ENCODE measurements around the gene DUSP3.

DUSP3 gene

DNA sequence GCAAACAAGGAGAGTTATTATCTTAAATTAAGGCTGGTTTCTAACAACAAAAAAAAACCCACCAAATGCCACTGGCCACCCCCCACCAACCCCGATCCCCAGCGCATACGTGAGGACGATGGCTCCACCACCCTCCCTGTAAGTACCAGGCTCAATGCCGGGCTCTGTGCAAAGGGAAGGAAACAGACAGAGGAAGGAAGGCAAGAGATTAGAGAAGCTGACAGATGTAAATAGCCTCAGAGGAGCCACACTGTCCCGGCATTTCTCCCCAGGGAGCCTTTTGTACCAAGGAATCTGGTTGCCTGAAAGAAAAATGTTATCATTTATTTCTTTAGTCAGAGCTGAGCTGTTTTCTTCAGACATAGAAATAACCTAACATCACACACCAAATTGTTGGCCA, 33.2 kb downstream of the DUSP3 start:
- Histone ChIP-seq H3K27me3 (ENCODE audit: control insufficient read depth, insufficient read depth, low read length) (no peaks in the 10 kb centered on the region), H3K4me3 (ENCODE audit: low read depth, low read length) (no peak overlapping the region), H3K9me3 (ENCODE audit: control insufficient read depth, insufficient read depth, low read length) (no peaks in the 10 kb centered on the region), H3K9ac (ENCODE audit: low read depth, low read length) (no peak overlapping the region), H3K4me1 (ENCODE audit: control insufficient read depth, insufficient read depth, low read length) (peaks cover 3% of the 10 kb centered on the region), H3K36me3 (ENCODE audit: control insufficient read depth, insufficient read depth, low read length) (no peaks in the 10 kb centered on the region)

- no peaks in the 10 kb centered on the region for H3K9me3 ChIP-seq (ENCODE audit: control insufficient read depth, insufficient read depth, low read length)
- H3K36me3 ChIP-seq (ENCODE audit: control insufficient read depth, insufficient read depth, low read length) = no peaks in the 10 kb centered on the region
- peaks cover 3% of the 10 kb centered on the region for H3K4me1 ChIP-seq (ENCODE audit: control insufficient read depth, insufficient read depth, low read length)
- H3K9ac ChIP-seq (ENCODE audit: low read depth, low read length) = no peak overlapping the region
- no peaks in the 10 kb centered on the region for H3K27me3 ChIP-seq (ENCODE audit: control insufficient read depth, insufficient read depth, low read length)
- no peak overlapping the region for H3K4me3 ChIP-seq (ENCODE audit: low read depth, low read length)
Measured at GRCh38 chr17:43741636-43742035, 37.1 kb downstream of the DUSP3 start.

DNA sequence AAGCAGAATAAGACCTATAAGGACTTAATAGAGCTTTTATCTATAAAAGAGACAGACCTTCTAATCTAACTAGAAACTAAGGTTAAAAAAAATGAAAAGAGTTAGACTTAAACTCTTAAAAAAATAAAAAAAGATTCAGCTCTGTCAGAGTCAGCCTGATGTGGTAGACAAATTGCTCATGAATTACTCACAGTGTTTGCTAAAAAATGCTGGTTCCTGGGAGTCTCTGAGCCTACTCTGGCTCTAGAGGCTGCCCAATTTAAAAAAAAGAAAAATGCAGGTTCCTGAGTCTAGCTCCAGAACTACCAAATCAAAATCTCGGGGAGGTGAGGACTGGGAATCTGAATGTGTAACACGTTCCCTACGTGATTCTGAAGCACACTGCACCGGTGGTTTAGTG, 38.2 kb downstream of the DUSP3 start:
- Histone ChIP-seq H3K9ac (ENCODE audit: low read depth, low read length) (no peak overlapping the region), H3K9me3 (ENCODE audit: control insufficient read depth, insufficient read depth, low read length) (no peaks in the 10 kb centered on the region), H3K4me1 (ENCODE audit: control insufficient read depth, insufficient read depth, low read length) (no peaks in the 10 kb centered on the region), H3K36me3 (ENCODE audit: control insufficient read depth, insufficient read depth, low read length) (no peaks in the 10 kb centered on the region), H3K4me3 (ENCODE audit: low read depth, low read length) (no peak overlapping the region), H3K27me3 (ENCODE audit: control insufficient read depth, insufficient read depth, low read length) (no peaks in the 10 kb centered on the region)

DNA sequence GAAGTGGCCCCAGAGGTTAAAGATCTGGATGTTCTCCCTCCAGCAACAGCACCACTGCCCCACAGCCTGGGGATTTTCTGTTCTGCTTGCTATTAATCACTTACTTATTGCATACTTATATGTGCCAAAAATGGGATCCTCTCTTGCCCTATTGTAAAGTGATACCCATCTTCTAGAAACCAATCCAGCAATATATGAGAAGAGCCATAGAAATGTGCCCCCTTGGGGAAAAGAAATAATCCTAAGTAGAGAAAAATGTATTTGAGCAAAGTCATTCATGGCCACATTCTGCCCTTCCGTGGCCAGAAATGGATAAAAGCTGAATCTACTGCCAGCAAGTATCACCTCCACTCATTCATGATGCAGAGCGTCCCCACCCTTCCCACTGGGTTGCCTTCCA, 41.1 kb downstream of the DUSP3 start:
- Histone ChIP-seq H3K4me3 (ENCODE audit: low read depth, low read length) (no peak overlapping the region), H3K4me1 (ENCODE audit: control insufficient read depth, insufficient read depth, low read length) (peaks cover 2% of the 10 kb centered on the region), H3K36me3 (ENCODE audit: control insufficient read depth, insufficient read depth, low read length) (no peaks in the 10 kb centered on the region), H3K9me3 (ENCODE audit: control insufficient read depth, insufficient read depth, low read length) (peaks cover 6% of the 10 kb centered on the region), H3K27me3 (ENCODE audit: control insufficient read depth, insufficient read depth, low read length) (no peaks in the 10 kb centered on the region), H3K9ac (ENCODE audit: low read depth, low read length) (no peak overlapping the region)

- Histone ChIP-seq H3K9me3 (ENCODE audit: control insufficient read depth, insufficient read depth, low read length) (peaks cover 8% of the 10 kb centered on the region), H3K4me1 (ENCODE audit: control insufficient read depth, insufficient read depth, low read length) (peaks cover 2% of the 10 kb centered on the region), H3K36me3 (ENCODE audit: control insufficient read depth, insufficient read depth, low read length) (no peaks in the 10 kb centered on the region), H3K9ac (ENCODE audit: low read depth, low read length) (no peak overlapping the region), H3K4me3 (ENCODE audit: low read depth, low read length) (no peak overlapping the region), H3K27me3 (ENCODE audit: control insufficient read depth, insufficient read depth, low read length) (no peaks in the 10 kb centered on the region)
Measured at GRCh38 chr17:43736389-43736788, 42.4 kb downstream of the DUSP3 start.

DNA sequence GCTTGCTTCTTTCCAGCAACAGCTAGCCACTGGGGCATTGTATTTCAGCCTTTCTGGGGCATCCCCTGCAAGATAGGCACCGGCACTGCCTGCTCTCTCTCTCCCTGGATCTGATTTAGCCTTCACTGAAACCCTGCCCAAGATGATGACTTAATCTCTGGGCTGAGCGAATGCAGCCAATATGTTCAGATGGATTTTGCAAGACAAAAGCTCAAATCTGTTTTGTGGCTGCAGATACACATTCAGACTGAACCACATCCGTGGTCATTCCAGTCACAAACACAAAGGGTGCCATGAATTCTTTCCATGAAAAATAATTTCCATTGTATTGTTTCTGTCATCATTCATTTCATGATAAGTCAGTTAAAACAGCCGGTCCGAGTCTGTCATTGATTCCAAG, 44.4 kb downstream of the DUSP3 start:
- H3K9me3 ChIP-seq (ENCODE audit: control insufficient read depth, insufficient read depth, low read length) = peaks cover 8% of the 10 kb centered on the region
- H3K4me1 ChIP-seq (ENCODE audit: control insufficient read depth, insufficient read depth, low read length) = peaks cover 2% of the 10 kb centered on the region
- no peaks in the 10 kb centered on the region for H3K27me3 ChIP-seq (ENCODE audit: control insufficient read depth, insufficient read depth, low read length)
- no peak overlapping the region for H3K9ac ChIP-seq (ENCODE audit: low read depth, low read length)
- H3K36me3 ChIP-seq (ENCODE audit: control insufficient read depth, insufficient read depth, low read length) = no peaks in the 10 kb centered on the region
- no peak overlapping the region for H3K4me3 ChIP-seq (ENCODE audit: low read depth, low read length)

DNA sequence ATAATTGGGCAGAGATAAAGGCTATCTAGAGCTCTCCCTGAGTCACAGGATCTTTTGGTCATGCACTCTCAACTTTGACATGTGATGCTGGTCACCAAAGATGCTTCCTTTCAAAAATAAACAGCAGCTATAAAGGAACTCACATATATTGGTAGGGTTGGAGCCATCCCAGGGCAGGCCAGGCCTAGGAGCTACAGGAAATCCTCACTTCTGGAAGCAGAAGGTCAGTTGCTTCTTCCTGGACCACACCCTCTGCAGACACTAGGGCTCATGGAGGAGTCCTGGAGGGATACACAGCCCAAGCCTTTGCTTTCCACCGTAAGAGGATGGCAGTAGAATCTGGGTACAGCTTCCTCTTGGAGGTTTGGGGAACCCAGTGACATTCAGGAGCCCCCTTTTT, 44.8 kb downstream of the DUSP3 start:
- peaks cover 2% of the 10 kb centered on the region for H3K4me1 ChIP-seq (ENCODE audit: control insufficient read depth, insufficient read depth, low read length)
- H3K9ac ChIP-seq (ENCODE audit: low read depth, low read length) = no peak overlapping the region
- no peak overlapping the region for H3K4me3 ChIP-seq (ENCODE audit: low read depth, low read length)
- no peaks in the 10 kb centered on the region for H3K27me3 ChIP-seq (ENCODE audit: control insufficient read depth, insufficient read depth, low read length)
- no peaks in the 10 kb centered on the region for H3K36me3 ChIP-seq (ENCODE audit: control insufficient read depth, insufficient read depth, low read length)
- peaks cover 8% of the 10 kb centered on the region for H3K9me3 ChIP-seq (ENCODE audit: control insufficient read depth, insufficient read depth, low read length)

DNA sequence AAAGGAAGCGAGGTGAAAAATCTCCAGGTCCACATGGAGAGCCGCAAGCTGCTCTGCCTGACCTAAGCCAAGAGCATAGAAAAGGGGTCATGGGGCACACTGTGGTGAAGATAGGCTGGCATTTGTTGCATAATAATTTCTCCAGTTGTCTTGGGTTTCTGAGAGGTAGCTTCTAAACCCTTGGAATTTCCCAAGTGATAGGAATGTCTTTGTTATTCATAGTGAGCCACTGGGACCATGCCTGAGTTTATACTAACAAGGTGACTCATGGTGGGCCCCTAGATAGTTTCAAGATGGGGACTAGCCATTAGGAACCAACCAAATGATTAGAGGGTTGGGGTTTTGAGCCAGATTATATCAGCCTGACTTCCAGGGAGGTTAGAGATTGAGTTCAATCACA, 45.8 kb downstream of the DUSP3 start:
- H3K36me3 ChIP-seq (ENCODE audit: control insufficient read depth, insufficient read depth, low read length) = no peaks in the 10 kb centered on the region
- no peaks in the 10 kb centered on the region for H3K27me3 ChIP-seq (ENCODE audit: control insufficient read depth, insufficient read depth, low read length)
- H3K4me3 ChIP-seq (ENCODE audit: low read depth, low read length) = no peak overlapping the region
- H3K9me3 ChIP-seq (ENCODE audit: control insufficient read depth, insufficient read depth, low read length) = peaks cover 8% of the 10 kb centered on the region
- no peak overlapping the region for H3K9ac ChIP-seq (ENCODE audit: low read depth, low read length)
- H3K4me1 ChIP-seq (ENCODE audit: control insufficient read depth, insufficient read depth, low read length) = peaks cover 2% of the 10 kb centered on the region

DNA sequence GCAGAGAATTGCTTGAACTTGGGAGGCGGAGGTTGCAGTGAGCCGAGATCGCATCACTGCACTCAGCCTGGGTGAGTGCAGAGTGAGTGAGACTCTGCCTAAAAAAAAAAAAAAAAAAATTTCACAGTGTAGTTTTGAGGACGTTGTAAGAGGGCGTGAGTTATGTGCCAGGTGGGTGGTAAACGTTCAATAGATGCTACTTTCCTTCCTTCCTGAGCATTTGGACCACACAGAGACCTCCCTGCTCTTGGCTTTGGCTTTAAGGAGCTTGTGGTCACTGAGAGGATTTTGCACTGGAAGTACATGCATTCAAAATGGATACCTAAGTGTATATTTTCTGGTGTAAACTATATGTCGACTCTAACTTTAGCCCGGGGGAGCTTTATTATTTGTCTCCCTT, 50.7 kb downstream of the DUSP3 start:
- Histone ChIP-seq H3K9ac (ENCODE audit: low read depth, low read length) (no peak overlapping the region), H3K27me3 (ENCODE audit: control insufficient read depth, insufficient read depth, low read length) (no peaks in the 10 kb centered on the region), H3K36me3 (ENCODE audit: control insufficient read depth, insufficient read depth, low read length) (no peaks in the 10 kb centered on the region), H3K4me3 (ENCODE audit: low read depth, low read length) (no peak overlapping the region), H3K4me1 (ENCODE audit: control insufficient read depth, insufficient read depth, low read length) (peaks cover 2% of the 10 kb centered on the region), H3K9me3 (ENCODE audit: control insufficient read depth, insufficient read depth, low read length) (peaks cover 4% of the 10 kb centered on the region)

DNA sequence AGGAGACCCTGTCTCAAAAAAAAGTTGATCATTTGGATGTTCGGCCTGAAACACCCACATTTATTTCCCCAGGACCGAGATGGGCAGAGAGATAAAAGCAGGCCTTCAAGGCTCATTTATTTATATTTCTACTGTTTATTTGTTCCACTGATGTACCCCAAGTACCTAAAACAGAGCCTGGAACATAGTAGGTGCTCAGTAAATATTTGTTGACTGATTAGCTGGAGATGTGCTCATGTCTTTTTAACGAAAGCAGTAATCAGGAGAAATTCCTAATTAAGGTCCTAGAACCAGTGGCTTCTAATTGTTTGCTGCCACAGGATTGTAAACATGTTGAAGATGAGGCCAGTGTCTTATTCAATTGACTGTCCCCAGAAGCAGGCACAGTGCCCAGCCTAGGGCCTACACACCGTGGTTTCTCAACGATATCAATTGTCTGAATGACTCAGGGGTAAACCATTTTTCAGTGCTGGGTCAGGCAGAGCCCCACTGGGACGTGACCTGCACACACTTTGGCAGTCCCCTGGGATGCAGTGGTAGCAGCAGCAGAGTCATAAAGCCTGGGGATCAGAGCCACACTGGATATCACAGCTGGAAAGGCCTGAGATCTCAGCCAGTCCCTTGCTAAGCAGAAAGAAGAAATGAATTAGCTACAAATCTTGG, 54.9 kb downstream of the DUSP3 start:
- H3K4me3 ChIP-seq (ENCODE audit: low read depth, low read length) = no peak overlapping the region
- H3K9ac ChIP-seq (ENCODE audit: low read depth, low read length) = no peak overlapping the region
- H3K36me3 ChIP-seq (ENCODE audit: control insufficient read depth, insufficient read depth, low read length) = no peaks in the 10 kb centered on the region
- no peaks in the 10 kb centered on the region for H3K4me1 ChIP-seq (ENCODE audit: control insufficient read depth, insufficient read depth, low read length)
- H3K27me3 ChIP-seq (ENCODE audit: control insufficient read depth, insufficient read depth, low read length) = no peaks in the 10 kb centered on the region
- H3K9me3 ChIP-seq (ENCODE audit: control insufficient read depth, insufficient read depth, low read length) = no peaks in the 10 kb centered on the region

DNA sequence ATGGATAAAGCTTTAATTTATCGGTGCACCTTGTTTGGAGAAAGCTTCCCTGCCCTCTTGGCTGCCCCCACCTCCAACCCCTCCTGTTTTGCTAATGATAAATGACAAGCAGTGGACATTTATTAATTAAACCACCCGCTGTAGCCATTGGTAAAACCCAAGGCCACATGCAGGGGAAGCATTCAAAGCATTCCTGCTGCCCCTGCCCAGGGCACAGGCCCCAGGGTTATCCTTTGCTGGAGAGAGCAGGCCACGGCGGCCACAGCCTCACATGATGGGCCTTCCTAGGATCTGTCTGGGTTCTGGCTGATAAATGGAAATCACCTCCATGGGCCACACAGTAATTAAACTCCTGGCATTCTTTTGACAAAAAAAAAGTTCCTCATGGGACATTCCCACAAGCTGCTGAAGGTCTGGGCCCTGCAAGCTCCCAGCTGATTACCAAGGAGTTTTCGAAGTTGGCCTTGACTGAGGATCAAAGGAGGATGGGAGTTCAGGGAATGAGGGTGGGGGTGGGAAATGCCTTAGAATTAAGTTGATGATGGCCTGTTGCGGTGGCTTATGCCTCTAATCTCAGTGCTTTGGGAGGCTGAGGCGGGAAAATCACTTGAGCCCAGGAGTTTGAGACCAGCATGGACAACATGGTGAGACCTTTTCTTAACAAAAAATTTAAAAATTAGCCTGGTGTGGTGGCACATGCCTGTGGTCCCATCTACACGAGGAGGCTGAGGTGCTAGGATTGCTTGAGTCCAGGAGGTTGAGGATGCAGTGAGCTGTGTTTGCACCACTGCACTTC, 55.7 kb downstream of the DUSP3 start:
- H3K4me1 ChIP-seq (ENCODE audit: control insufficient read depth, insufficient read depth, low read length) = peaks cover 5% of the 10 kb centered on the region

DNA sequence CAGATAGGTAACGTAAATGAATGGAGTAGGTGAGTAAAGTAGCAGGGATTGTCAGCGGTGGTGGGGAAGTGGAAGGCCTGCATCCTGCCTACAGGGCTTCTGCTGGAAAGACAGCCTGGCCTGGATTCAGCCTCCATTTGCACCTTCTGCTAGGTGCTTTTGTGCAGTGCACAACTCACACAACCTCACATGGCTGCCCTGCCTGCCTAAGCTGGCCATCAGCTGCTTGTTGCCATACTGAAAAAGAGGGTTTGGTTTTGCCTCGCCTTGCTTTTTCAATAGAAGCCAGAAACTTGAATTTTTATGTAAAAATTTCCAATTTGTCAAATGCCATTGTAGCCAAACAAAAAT, 56.5 kb downstream of the DUSP3 start:
- H3K9ac ChIP-seq (ENCODE audit: low read depth, low read length) = no peak overlapping the region
- no peaks in the 10 kb centered on the region for H3K27me3 ChIP-seq (ENCODE audit: control insufficient read depth, insufficient read depth, low read length)
- H3K9me3 ChIP-seq (ENCODE audit: control insufficient read depth, insufficient read depth, low read length) = no peaks in the 10 kb centered on the region
- peaks cover 5% of the 10 kb centered on the region for H3K4me1 ChIP-seq (ENCODE audit: control insufficient read depth, insufficient read depth, low read length)
- H3K4me3 ChIP-seq (ENCODE audit: low read depth, low read length) = no peak overlapping the region
- no peaks in the 10 kb centered on the region for H3K36me3 ChIP-seq (ENCODE audit: control insufficient read depth, insufficient read depth, low read length)

More for the DNA sequence above, 55.7 kb downstream of the DUSP3 start:
- H3K9ac ChIP-seq (ENCODE audit: low read depth, low read length) = no peak overlapping the region
- H3K36me3 ChIP-seq (ENCODE audit: control insufficient read depth, insufficient read depth, low read length) = no peaks in the 10 kb centered on the region
- no peak overlapping the region for H3K4me3 ChIP-seq (ENCODE audit: low read depth, low read length)
- H3K9me3 ChIP-seq (ENCODE audit: control insufficient read depth, insufficient read depth, low read length) = no peaks in the 10 kb centered on the region
- H3K27me3 ChIP-seq (ENCODE audit: control insufficient read depth, insufficient read depth, low read length) = no peaks in the 10 kb centered on the region

Measured in iPS-15b (cell line).